IMR-90 (cell line): ENCODE data around the gene UGT2A2.

Experiments used
- BHLHE40 ChIP-seq: fragments of 150-350 bp; IDR thresholded peaks from 2 replicates; pipeline ENCODE4 v1.6.1; 2016; ENCODE audit warnings: mild to moderate bottlenecking, low read depth, low read length
- CEBPB ChIP-seq: IDR thresholded peaks from 2 replicates; pipeline ENCODE4 v1.6.1; 2012; ENCODE audit warnings: low read depth, low read length, improper control_type of control experiment
- FOS ChIP-seq: fragments of 150-350 bp; IDR thresholded peaks from 2 replicates; pipeline ENCODE4 v1.6.1; 2016; ENCODE audit warnings: low read depth, low read length
- MAFK ChIP-seq: IDR thresholded peaks from 2 replicates; pipeline ENCODE4 v1.6.1; 2012; ENCODE audit warnings: low read depth, low read length, improper control_type of control experiment
- MAZ ChIP-seq: IDR thresholded peaks from 2 replicates; pipeline ENCODE4 v1.6.1; 2012; ENCODE audit warnings: low read depth, mild to moderate bottlenecking, low read length, improper control_type of control experiment, moderate library complexity, borderline replicate concordance
- NFE2L2 ChIP-seq: fragments of 150-350 bp; IDR thresholded peaks from 2 replicates; pipeline ENCODE4 v1.6.1; 2016; ENCODE audit warnings: low read depth, mild to moderate bottlenecking, low read length
- POLR2A ChIP-seq: IDR thresholded peaks from 2 replicates; pipeline ENCODE4 v1.6.1; 2012; ENCODE audit warnings: mild to moderate bottlenecking, low read depth, low read length
- RAD21 ChIP-seq: IDR thresholded peaks from 2 replicates; pipeline ENCODE4 v1.6.1; 2012; ENCODE audit warnings: low read length, improper control_type of control experiment
- RCOR1 ChIP-seq: IDR thresholded peaks from 2 replicates; pipeline ENCODE4 v1.6.1; 2012; ENCODE audit warnings: mild to moderate bottlenecking, low read length, improper control_type of control experiment; ENCODE audit not compliant: insufficient replicate concordance
- TF ChIP-seq, protein P1 (sequence below): conservative IDR thresholded peaks from 2 replicates; pipeline ENCODE4 v1.5.1; 2012; ENCODE audit warnings: mild to moderate bottlenecking, low read depth, low read length, improper control_type of control experiment
- TF ChIP-seq, protein P2 (sequence below): fragments of 150-350 bp; IDR thresholded peaks from 2 replicates; pipeline ENCODE4 v1.6.1; 2017; ENCODE audit warnings: mild to moderate bottlenecking, antibody characterized with exemption, low read length, low read depth
- TF ChIP-seq, protein P3 (sequence below): fragments of 150-350 bp; IDR thresholded peaks from 2 replicates; pipeline ENCODE4 v1.6.1; 2016; ENCODE audit warnings: low read depth, mild to moderate bottlenecking, low read length, moderate library complexity, borderline replicate concordance

DNA sequence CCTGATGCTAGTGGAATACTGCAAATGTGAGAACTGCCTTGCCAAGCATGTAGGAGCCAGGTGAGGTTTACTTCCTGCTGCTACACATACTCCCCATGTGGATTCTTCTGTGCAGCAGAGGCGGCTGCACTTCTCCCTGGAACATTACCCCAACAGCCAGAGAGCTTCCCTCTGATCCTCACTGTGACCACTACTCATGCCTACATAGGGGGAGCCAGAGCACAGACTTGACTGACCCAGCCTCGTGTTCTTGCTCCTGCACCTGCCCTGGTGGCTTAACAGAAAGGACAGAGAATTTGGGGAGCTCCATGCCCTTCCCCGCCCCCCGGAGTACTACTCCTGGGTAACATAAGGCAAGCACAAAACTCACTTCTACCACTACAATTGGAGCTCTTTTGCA lies 38.4 kb downstream of the UGT2A2 start:
- TF ChIP-seq, protein P1, sequence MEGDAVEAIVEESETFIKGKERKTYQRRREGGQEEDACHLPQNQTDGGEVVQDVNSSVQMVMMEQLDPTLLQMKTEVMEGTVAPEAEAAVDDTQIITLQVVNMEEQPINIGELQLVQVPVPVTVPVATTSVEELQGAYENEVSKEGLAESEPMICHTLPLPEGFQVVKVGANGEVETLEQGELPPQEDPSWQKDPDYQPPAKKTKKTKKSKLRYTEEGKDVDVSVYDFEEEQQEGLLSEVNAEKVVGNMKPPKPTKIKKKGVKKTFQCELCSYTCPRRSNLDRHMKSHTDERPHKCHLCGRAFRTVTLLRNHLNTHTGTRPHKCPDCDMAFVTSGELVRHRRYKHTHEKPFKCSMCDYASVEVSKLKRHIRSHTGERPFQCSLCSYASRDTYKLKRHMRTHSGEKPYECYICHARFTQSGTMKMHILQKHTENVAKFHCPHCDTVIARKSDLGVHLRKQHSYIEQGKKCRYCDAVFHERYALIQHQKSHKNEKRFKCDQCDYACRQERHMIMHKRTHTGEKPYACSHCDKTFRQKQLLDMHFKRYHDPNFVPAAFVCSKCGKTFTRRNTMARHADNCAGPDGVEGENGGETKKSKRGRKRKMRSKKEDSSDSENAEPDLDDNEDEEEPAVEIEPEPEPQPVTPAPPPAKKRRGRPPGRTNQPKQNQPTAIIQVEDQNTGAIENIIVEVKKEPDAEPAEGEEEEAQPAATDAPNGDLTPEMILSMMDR: no peak
- TF ChIP-seq RCOR1 (no peak), POLR2A (no peak), BHLHE40 (no peak), CEBPB (no peak), FOS (no peak), RAD21 (no peak), MAZ (no peak), NFE2L2 (no peak), MAFK (no peak)
- TF ChIP-seq, protein P2, sequence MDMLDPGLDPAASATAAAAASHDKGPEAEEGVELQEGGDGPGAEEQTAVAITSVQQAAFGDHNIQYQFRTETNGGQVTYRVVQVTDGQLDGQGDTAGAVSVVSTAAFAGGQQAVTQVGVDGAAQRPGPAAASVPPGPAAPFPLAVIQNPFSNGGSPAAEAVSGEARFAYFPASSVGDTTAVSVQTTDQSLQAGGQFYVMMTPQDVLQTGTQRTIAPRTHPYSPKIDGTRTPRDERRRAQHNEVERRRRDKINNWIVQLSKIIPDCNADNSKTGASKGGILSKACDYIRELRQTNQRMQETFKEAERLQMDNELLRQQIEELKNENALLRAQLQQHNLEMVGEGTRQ: no peak
- TF ChIP-seq, protein P3, sequence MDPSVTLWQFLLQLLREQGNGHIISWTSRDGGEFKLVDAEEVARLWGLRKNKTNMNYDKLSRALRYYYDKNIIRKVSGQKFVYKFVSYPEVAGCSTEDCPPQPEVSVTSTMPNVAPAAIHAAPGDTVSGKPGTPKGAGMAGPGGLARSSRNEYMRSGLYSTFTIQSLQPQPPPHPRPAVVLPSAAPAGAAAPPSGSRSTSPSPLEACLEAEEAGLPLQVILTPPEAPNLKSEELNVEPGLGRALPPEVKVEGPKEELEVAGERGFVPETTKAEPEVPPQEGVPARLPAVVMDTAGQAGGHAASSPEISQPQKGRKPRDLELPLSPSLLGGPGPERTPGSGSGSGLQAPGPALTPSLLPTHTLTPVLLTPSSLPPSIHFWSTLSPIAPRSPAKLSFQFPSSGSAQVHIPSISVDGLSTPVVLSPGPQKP: no peak
